ENCODE measurements around the gene GBP4.
"Not testable (repeated sequence)": the region's sequence is repeated elsewhere in the genome, so short reads cannot be mapped to it uniquely, and the experiment has no call there.

Gene GBP4

GRCh38 chr1:89198491-89199072 is at the start of gene GBP4:
TSS of gene GBP4 (minus strand) at chr1:89198942. CDS start at chr1:89198834, 108 bp downstream.
- DNase-seq (ENCODE audit: low spot score): peak; percentile 54

GRCh38 chr1:89243046-89243445 is 44.3 kb upstream of the GBP4 start:
- DNase-seq (ENCODE audit: low spot score): no peak

- DNase-seq (ENCODE audit: low spot score): no peak
These were observed 22.6 kb upstream of the GBP4 start for GRCh38 chr1:89221341-89221740.

- DNase-seq (ENCODE audit: low spot score): not testable (repeated sequence)
These were observed 21.1 kb upstream of the GBP4 start for GRCh38 chr1:89219851-89220250.

- not testable (repeated sequence) for DNase-seq (ENCODE audit: low spot score)
These were observed 20.2 kb upstream of the GBP4 start for GRCh38 chr1:89218941-89219340.

GRCh38 chr1:89213347-89213746 is 14.6 kb upstream of the GBP4 start:
- no peak for DNase-seq (ENCODE audit: low spot score)

- DNase-seq (ENCODE audit: low spot score): no peak
These were observed 12.4 kb upstream of the GBP4 start for GRCh38 chr1:89211035-89211634.

GRCh38 chr1:89206373-89206772 is 7.6 kb upstream of the GBP4 start:
- no peak for DNase-seq (ENCODE audit: low spot score)

- DNase-seq (ENCODE audit: low spot score): no peak
These were observed 4.4 kb upstream of the GBP4 start for GRCh38 chr1:89203166-89203565.

GRCh38 chr1:89201106-89201794 is 2.5 kb upstream of the GBP4 start:
- no peak for DNase-seq (ENCODE audit: low spot score)

GRCh38 chr1:89200663-89201062 is 1.9 kb upstream of the GBP4 start:
- DNase-seq (ENCODE audit: low spot score): peak; percentile 28

- no peak for DNase-seq (ENCODE audit: low spot score)
These were observed 836 bp upstream of the GBP4 start for GRCh38 chr1:89199525-89200031.

GRCh38 chr1:89198081-89198480 is 661 bp downstream of the GBP4 start:
- no peak for DNase-seq (ENCODE audit: low spot score)

GRCh38 chr1:89195476-89195875 is 3.3 kb downstream of the GBP4 start:
- no peak for DNase-seq (ENCODE audit: low spot score)

- DNase-seq (ENCODE audit: low spot score): no peak
These were observed 7.4 kb downstream of the GBP4 start for GRCh38 chr1:89191314-89191713.

GRCh38 chr1:89190017-89190416 is 8.7 kb downstream of the GBP4 start:
- no peak for DNase-seq (ENCODE audit: low spot score)

- no peak for DNase-seq (ENCODE audit: low spot score)
These were observed 19.4 kb downstream of the GBP4 start for GRCh38 chr1:89179343-89179742.

- no peak for DNase-seq (ENCODE audit: low spot score)
These were observed 21.8 kb downstream of the GBP4 start for GRCh38 chr1:89176971-89177370.

- no peak for DNase-seq (ENCODE audit: low spot score)
These were observed 23.0 kb downstream of the GBP4 start, which contains the start of gene GBP7 for GRCh38 chr1:89175601-89176256. TSS of gene GBP7 (minus strand) at chr1:89176003. CDS start at chr1:89171935, 4,068 bp downstream.

GRCh38 chr1:89174491-89174890 is 24.3 kb downstream of the GBP4 start:
- DNase-seq (ENCODE audit: low spot score): no peak

GRCh38 chr1:89172468-89173143 is 26.1 kb downstream of the GBP4 start:
- DNase-seq (ENCODE audit: low spot score): no peak

GRCh38 chr1:89171067-89171438 is 27.7 kb downstream of the GBP4 start:
- DNase-seq (ENCODE audit: low spot score): no peak

Data from CD4-positive, alpha-beta T cell treated with Interleukin-15 for 4 hours (primary cell).